Skin of body (tissue), 2 donors: ENCODE data around the gene MKLN1. TPM values are rescaled to one million over a fixed set of nuclear protein-coding genes. Genes with fewer than 3 reads are reported as not detected.
"Not testable (repeated sequence)": the region's sequence is repeated elsewhere in the genome, so short reads cannot be mapped to it uniquely, and the experiment has no call there.

Experiments used
- DNase-seq: peaks from one replicate; lab custom pipeline; 2025; lab: John Stamatoyannopoulos, UW
- total RNA-seq: library from RNA; depleted of rRNA; stranded (reverse); fragments of >200 nt; gene quantifications from one replicate; pipeline ENCODE4 v1.2.3, GENCODE V29; 2014

The MKLN1 gene
- total RNA-seq, 1 donor from 2014 or later, result 62.3 TPM

GRCh38 chr7:131390275-131390674 lies 62.6 kb downstream of the MKLN1 start:
- DNase-seq, result no peak

- no peak for DNase-seq
Observed at GRCh38 chr7:131391145-131391544, 63.5 kb downstream of the MKLN1 start.

GRCh38 chr7:131400681-131401176 lies 73.1 kb downstream of the MKLN1 start:
- DNase-seq, result no peak

- DNase-seq, result no peak
Observed at GRCh38 chr7:131401194-131401593, 73.5 kb downstream of the MKLN1 start.

- no peak for DNase-seq
Observed at GRCh38 chr7:131403322-131403721, 75.6 kb downstream of the MKLN1 start.

GRCh38 chr7:131404226-131404911 lies 76.7 kb downstream of the MKLN1 start:
- DNase-seq, result no peak

- no peak for DNase-seq
Observed at GRCh38 chr7:131409129-131409766, 81.6 kb downstream of the MKLN1 start.

GRCh38 chr7:131412031-131412430 lies 84.4 kb downstream of the MKLN1 start:
- no peak for DNase-seq

- no peak for DNase-seq
Observed at GRCh38 chr7:131413711-131414110, 86.0 kb downstream of the MKLN1 start.

- DNase-seq, result peak; percentile 23
Observed at GRCh38 chr7:131424219-131424822, 96.6 kb downstream of the MKLN1 start.

GRCh38 chr7:131425992-131426391 lies 98.3 kb downstream of the MKLN1 start:
- no peak for DNase-seq

GRCh38 chr7:131430826-131431225 lies 103.2 kb downstream of the MKLN1 start:
- DNase-seq, result not testable (repeated sequence)

GRCh38 chr7:131431289-131431688 lies 103.6 kb downstream of the MKLN1 start:
- DNase-seq, result no peak

GRCh38 chr7:131431756-131432155 lies 104.1 kb downstream of the MKLN1 start:
- no peak for DNase-seq

GRCh38 chr7:131436384-131436783 lies 108.7 kb downstream of the MKLN1 start:
- DNase-seq, result no peak

GRCh38 chr7:131438969-131439368 lies 111.3 kb downstream of the MKLN1 start:
- DNase-seq, result no peak

GRCh38 chr7:131443496-131443895 lies 115.8 kb downstream of the MKLN1 start:
- no peak for DNase-seq

GRCh38 chr7:131444683-131445082 lies 117.0 kb downstream of the MKLN1 start:
- no peak for DNase-seq

GRCh38 chr7:131449373-131449902 lies 121.8 kb downstream of the MKLN1 start:
- DNase-seq, result no peak

- no peak for DNase-seq
Observed at GRCh38 chr7:131454498-131454897, 126.8 kb downstream of the MKLN1 start.

GRCh38 chr7:131455001-131455400 lies 127.3 kb downstream of the MKLN1 start:
- no peak for DNase-seq

- DNase-seq, result no peak
Observed at GRCh38 chr7:131455546-131455945, 127.9 kb downstream of the MKLN1 start.
